Neural cell (in vitro differentiated cells): ENCODE measurements around the gene TNFRSF8. TPM values are rescaled to one million over a fixed set of nuclear protein-coding genes. Genes with fewer than 3 reads are reported as not detected.

Source experiments
- H2AFZ ChIP-seq: fragments of 200-600, 300-800 bp; sonication (generic), shearing (Covaris generic); 2 replicates; pipeline ENCODE4 v1.6.0; 2014; ENCODE audit warnings: low read depth, mild to moderate bottlenecking, antibody characterized with exemption, low read length, moderate library complexity
- H3F3A ChIP-seq: fragments of 200-600 bp; shearing (Covaris generic); 2 replicates; pipeline ENCODE4 v1.6.1; 2016; ENCODE audit warnings: mild to moderate bottlenecking, moderate library complexity, mixed read lengths, antibody characterized with exemption, low read length; ENCODE audit not compliant: insufficient read depth, poor library complexity, severe bottlenecking
- H3K27ac ChIP-seq: fragments of 200-600, 300-800 bp; sonication (generic), shearing (Covaris generic); 2 replicates; pipeline ENCODE4 v1.5.1; 2014; ENCODE audit warnings: mild to moderate bottlenecking, low read length, moderate library complexity
- H3K27me3 ChIP-seq: fragments of 300-800, 200-600 bp; sonication (generic), shearing (Covaris generic); 2 replicates; pipeline ENCODE4 v1.6.0; 2014; ENCODE audit warnings: mild to moderate bottlenecking, low read depth, low read length, moderate library complexity; ENCODE audit not compliant: insufficient read depth
- H3K36me3 ChIP-seq: fragments of 300-800, 200-600 bp; sonication (generic), shearing (Covaris generic); 2 replicates; pipeline ENCODE4 v1.5.1; 2014; ENCODE audit warnings: mild to moderate bottlenecking, antibody characterized with exemption, low read length, moderate library complexity; ENCODE audit not compliant: insufficient read depth
- H3K4me2 ChIP-seq: fragments of 300-800, 200-600 bp; sonication (generic), shearing (Covaris generic); 2 replicates; pipeline ENCODE4 v1.6.0; 2014; ENCODE audit warnings: mild to moderate bottlenecking, low read length
- H3K4me3 ChIP-seq: fragments of 300-800, 200-600 bp; sonication (generic), shearing (Covaris generic); 2 replicates; pipeline ENCODE4 v1.5.1; 2014; ENCODE audit warnings: mild to moderate bottlenecking, low read length, moderate library complexity
- H3K79me2 ChIP-seq: fragments of 200-600 bp; shearing (Covaris generic); replicated peaks from 2 replicates; pipeline ENCODE4 v1.6.0; 2014; ENCODE audit warnings: mild to moderate bottlenecking, low read length, moderate library complexity; ENCODE audit not compliant: insufficient read depth
- H3K9ac ChIP-seq: fragments of 300-800, 200-600 bp; sonication (generic), shearing (Covaris generic); 2 replicates; pipeline ENCODE4 v1.6.1; 2016; ENCODE audit warnings: mild to moderate bottlenecking, low read length, mixed read lengths
- H3K9me2 ChIP-seq: fragments of 200-600 bp; shearing (Covaris generic); 2 replicates; pipeline ENCODE4 v1.6.1; 2016; ENCODE audit warnings: mild to moderate bottlenecking, low read length, mixed read lengths; ENCODE audit not compliant: insufficient read depth
- H3K9me3 ChIP-seq: fragments of 200-600, 300-800 bp; sonication (generic), shearing (Covaris generic); 2 replicates; pipeline ENCODE4 v1.6.1; 2016; ENCODE audit warnings: mild to moderate bottlenecking, mixed run types, low read length, moderate library complexity, mixed read lengths
- H4K20me1 ChIP-seq: fragments of 200-600 bp; shearing (Covaris generic); 2 replicates; pipeline ENCODE4 v1.6.1; 2016; ENCODE audit warnings: mild to moderate bottlenecking, mixed run types; ENCODE audit not compliant: insufficient read depth
- EP300 ChIP-seq: fragments of 450-650 bp; conservative IDR thresholded peaks from 2 replicates; pipeline ENCODE4 v1.6.1; 2014; ENCODE audit warnings: antibody characterized with exemption, mild to moderate bottlenecking, moderate library complexity; ENCODE audit not compliant: poor library complexity, severe bottlenecking
- EZH2 ChIP-seq: fragments of 200-600, 300-800 bp; shearing (Covaris generic), sonication (generic); IDR thresholded peaks from 2 replicates; pipeline ENCODE4 v1.6.1; 2014; ENCODE audit warnings: antibody characterized with exemption, low read length, borderline replicate concordance, mild to moderate bottlenecking; ENCODE audit not compliant: insufficient read depth, poor library complexity, severe bottlenecking
- MXI1 ChIP-seq: fragments of 450-650 bp; conservative IDR thresholded peaks from 2 replicates; pipeline ENCODE4 v1.6.1; 2014; ENCODE audit warnings: antibody characterized with exemption, mild to moderate bottlenecking; ENCODE audit not compliant: poor library complexity, severe bottlenecking
- POLR2AphosphoS5 ChIP-seq: IDR thresholded peaks from 2 replicates; pipeline ENCODE4 v1.6.1; 2012
- RAD21 ChIP-seq: fragments of 450-650 bp; conservative IDR thresholded peaks from 2 replicates; pipeline ENCODE4 v1.6.1; 2014; ENCODE audit warnings: antibody characterized with exemption, mild to moderate bottlenecking, moderate library complexity
- SMC3 ChIP-seq: fragments of 450-650 bp; conservative IDR thresholded peaks from 2 replicates; pipeline ENCODE4 v1.6.1; 2014; ENCODE audit warnings: antibody characterized with exemption, mild to moderate bottlenecking, moderate library complexity; ENCODE audit not compliant: poor library complexity
- TAF1 ChIP-seq: IDR thresholded peaks from 2 replicates; pipeline ENCODE4 v1.6.1; 2012; ENCODE audit warnings: low read depth
- polyA plus RNA-seq: library from polyadenylated mRNA; depleted of rRNA; stranded (reverse); fragments of >200 nt; gene quantifications from 2 replicates; pipeline ENCODE4 v1.2.3, GENCODE V29; 2014
- TF ChIP-seq, protein P1 (sequence below): fragments of 450-650 bp; IDR thresholded peaks from 2 replicates; pipeline ENCODE4 v1.5.1; 2014; ENCODE audit warnings: antibody characterized with exemption, mild to moderate bottlenecking, moderate library complexity; ENCODE audit not compliant: poor library complexity, severe bottlenecking
- TF ChIP-seq, protein P2 (sequence below): IDR thresholded peaks from 2 replicates; pipeline ENCODE4 v1.6.1; 2012; ENCODE audit warnings: borderline replicate concordance

The TNFRSF8 gene
- polyA plus RNA-seq, 1 donor from 2014 or later: not detected

DNA sequence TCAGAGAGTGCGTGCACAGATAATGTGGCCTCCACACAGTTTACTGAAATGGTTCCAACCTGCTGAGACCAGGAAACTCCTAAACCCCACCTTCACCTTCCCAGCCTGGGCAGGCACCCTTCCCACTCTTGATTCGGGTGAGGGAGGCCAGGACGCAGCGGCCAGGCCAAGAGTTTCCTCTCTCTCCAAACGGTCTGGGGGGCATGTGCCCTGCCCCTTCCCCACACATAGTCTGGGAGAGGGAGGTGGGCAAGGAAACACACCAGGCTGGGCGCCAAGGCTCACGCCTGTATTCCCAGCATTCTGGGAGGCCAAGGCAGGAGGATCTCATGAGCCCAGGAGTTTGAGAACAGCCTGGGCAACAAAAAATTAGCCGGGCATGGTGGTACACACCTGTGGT is 9.6 kb downstream of the TNFRSF8 start:
- Histone ChIP-seq H3K9me2 (no peaks in the 10 kb centered on the region), H3K9me3 (no peaks in the 10 kb centered on the region), H3K27me3 (no peaks in the 10 kb centered on the region), H2AFZ (no peak overlapping the region), H3K36me3 (no peaks in the 10 kb centered on the region), H3K4me2 (no peak overlapping the region), H3K4me3 (no peak overlapping the region), H3F3A (no peaks in the 10 kb centered on the region), H3K79me2 (no peaks in the 10 kb centered on the region), H3K9ac (no peak overlapping the region), H4K20me1 (no peaks in the 10 kb centered on the region), H3K27ac (no peak overlapping the region)
- TF ChIP-seq SMC3 (no peak), RAD21 (no peak), TAF1 (no peak)
- TF ChIP-seq, protein P1, sequence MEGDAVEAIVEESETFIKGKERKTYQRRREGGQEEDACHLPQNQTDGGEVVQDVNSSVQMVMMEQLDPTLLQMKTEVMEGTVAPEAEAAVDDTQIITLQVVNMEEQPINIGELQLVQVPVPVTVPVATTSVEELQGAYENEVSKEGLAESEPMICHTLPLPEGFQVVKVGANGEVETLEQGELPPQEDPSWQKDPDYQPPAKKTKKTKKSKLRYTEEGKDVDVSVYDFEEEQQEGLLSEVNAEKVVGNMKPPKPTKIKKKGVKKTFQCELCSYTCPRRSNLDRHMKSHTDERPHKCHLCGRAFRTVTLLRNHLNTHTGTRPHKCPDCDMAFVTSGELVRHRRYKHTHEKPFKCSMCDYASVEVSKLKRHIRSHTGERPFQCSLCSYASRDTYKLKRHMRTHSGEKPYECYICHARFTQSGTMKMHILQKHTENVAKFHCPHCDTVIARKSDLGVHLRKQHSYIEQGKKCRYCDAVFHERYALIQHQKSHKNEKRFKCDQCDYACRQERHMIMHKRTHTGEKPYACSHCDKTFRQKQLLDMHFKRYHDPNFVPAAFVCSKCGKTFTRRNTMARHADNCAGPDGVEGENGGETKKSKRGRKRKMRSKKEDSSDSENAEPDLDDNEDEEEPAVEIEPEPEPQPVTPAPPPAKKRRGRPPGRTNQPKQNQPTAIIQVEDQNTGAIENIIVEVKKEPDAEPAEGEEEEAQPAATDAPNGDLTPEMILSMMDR: no peak

DNA sequence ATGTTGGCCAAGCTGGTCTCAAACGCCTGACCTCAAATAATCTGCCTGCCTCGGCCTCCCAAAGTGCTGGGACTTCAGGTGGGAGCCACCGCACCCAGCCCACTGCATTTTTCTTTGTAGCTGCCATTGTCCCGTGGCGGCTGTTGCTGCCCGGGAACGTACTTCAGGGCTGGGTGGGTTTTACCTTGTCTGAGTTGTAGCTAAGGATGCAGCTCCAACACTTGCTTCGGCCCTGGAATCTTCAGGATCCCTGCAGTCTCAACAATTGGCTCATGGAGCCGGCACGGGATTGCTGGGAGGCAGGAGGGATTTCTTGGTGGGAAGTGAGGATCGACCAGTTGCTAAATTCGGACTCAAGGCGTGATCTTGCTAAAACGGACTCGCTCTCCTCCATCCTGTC is 10.7 kb downstream of the TNFRSF8 start:
- Histone ChIP-seq H3K9me2 (no peaks in the 10 kb centered on the region), H3K9me3 (no peaks in the 10 kb centered on the region), H3K36me3 (no peaks in the 10 kb centered on the region), H3K4me3 (no peak overlapping the region), H3K4me2 (no peak overlapping the region), H3K27ac (no peak overlapping the region), H3K79me2 (no peaks in the 10 kb centered on the region), H2AFZ (no peak overlapping the region), H3F3A (no peaks in the 10 kb centered on the region), H3K9ac (no peak overlapping the region), H4K20me1 (no peaks in the 10 kb centered on the region), H3K27me3 (no peaks in the 10 kb centered on the region)
- TF ChIP-seq EZH2 (no peak), POLR2AphosphoS5 (no peak), EP300 (no peak), TAF1 (no peak), SMC3 (no peak), MXI1 (no peak), RAD21 (no peak)
- TF ChIP-seq, protein P1: no peak
- TF ChIP-seq, protein P2, sequence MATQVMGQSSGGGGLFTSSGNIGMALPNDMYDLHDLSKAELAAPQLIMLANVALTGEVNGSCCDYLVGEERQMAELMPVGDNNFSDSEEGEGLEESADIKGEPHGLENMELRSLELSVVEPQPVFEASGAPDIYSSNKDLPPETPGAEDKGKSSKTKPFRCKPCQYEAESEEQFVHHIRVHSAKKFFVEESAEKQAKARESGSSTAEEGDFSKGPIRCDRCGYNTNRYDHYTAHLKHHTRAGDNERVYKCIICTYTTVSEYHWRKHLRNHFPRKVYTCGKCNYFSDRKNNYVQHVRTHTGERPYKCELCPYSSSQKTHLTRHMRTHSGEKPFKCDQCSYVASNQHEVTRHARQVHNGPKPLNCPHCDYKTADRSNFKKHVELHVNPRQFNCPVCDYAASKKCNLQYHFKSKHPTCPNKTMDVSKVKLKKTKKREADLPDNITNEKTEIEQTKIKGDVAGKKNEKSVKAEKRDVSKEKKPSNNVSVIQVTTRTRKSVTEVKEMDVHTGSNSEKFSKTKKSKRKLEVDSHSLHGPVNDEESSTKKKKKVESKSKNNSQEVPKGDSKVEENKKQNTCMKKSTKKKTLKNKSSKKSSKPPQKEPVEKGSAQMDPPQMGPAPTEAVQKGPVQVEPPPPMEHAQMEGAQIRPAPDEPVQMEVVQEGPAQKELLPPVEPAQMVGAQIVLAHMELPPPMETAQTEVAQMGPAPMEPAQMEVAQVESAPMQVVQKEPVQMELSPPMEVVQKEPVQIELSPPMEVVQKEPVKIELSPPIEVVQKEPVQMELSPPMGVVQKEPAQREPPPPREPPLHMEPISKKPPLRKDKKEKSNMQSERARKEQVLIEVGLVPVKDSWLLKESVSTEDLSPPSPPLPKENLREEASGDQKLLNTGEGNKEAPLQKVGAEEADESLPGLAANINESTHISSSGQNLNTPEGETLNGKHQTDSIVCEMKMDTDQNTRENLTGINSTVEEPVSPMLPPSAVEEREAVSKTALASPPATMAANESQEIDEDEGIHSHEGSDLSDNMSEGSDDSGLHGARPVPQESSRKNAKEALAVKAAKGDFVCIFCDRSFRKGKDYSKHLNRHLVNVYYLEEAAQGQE: no peak
